ENCODE results near the gene ADAM23.
A peak's percentile ranks its signal among the peaks of the same experiment; 100 is the strongest.
"Not testable (repeated sequence)": the region's sequence is repeated elsewhere in the genome, so short reads cannot be mapped to it uniquely, and the experiment has no call there.

Gene ADAM23

GRCh38 chr2:206442833-206443734 is at the start of gene ADAM23:
Gene ADAM23 (plus strand): TSS chr2:206443532. CDS start chr2:206443867, 335 bp downstream.
- no peak for DNase-seq (ENCODE audit: low read depth)

- DNase-seq (ENCODE audit: low read depth), result no peak
These were observed 47.1 kb upstream of the ADAM23 start for GRCh38 chr2:206396211-206396610.

GRCh38 chr2:206402956-206403569 is 40.3 kb upstream of the ADAM23 start:
- DNase-seq (ENCODE audit: low read depth), result not testable (repeated sequence)

- DNase-seq (ENCODE audit: low read depth), result no peak
These were observed 34.7 kb upstream of the ADAM23 start for GRCh38 chr2:206408323-206409320.

GRCh38 chr2:206410714-206411113 is 32.6 kb upstream of the ADAM23 start:
- no peak for DNase-seq (ENCODE audit: low read depth)

- DNase-seq (ENCODE audit: low read depth), result no peak
These were observed 27.6 kb upstream of the ADAM23 start for GRCh38 chr2:206415618-206416243.

GRCh38 chr2:206418968-206419367 is 24.4 kb upstream of the ADAM23 start:
- DNase-seq (ENCODE audit: low read depth), result no peak

GRCh38 chr2:206420721-206421120 is 22.6 kb upstream of the ADAM23 start:
- DNase-seq (ENCODE audit: low read depth), result no peak

- peak; percentile 41 for DNase-seq (ENCODE audit: low read depth)
These were observed 20.8 kb upstream of the ADAM23 start for GRCh38 chr2:206422493-206422892.

GRCh38 chr2:206423147-206423546 is 20.2 kb upstream of the ADAM23 start:
- DNase-seq (ENCODE audit: low read depth), result no peak

GRCh38 chr2:206424134-206424533 is 19.2 kb upstream of the ADAM23 start:
- DNase-seq (ENCODE audit: low read depth), result no peak

- no peak for DNase-seq (ENCODE audit: low read depth)
These were observed 14.5 kb upstream of the ADAM23 start for GRCh38 chr2:206428783-206429182.

GRCh38 chr2:206430452-206430851 is 12.9 kb upstream of the ADAM23 start:
- DNase-seq (ENCODE audit: low read depth), result no peak

- DNase-seq (ENCODE audit: low read depth), result no peak
These were observed 11.9 kb upstream of the ADAM23 start for GRCh38 chr2:206431439-206431838.

- DNase-seq (ENCODE audit: low read depth), result no peak
These were observed 10.9 kb upstream of the ADAM23 start for GRCh38 chr2:206432193-206433082.

GRCh38 chr2:206433190-206433589 is 10.1 kb upstream of the ADAM23 start:
- no peak for DNase-seq (ENCODE audit: low read depth)

- DNase-seq (ENCODE audit: low read depth), result no peak
These were observed 9.6 kb upstream of the ADAM23 start for GRCh38 chr2:206433686-206434085.

GRCh38 chr2:206435742-206436141 is 7.6 kb upstream of the ADAM23 start:
- DNase-seq (ENCODE audit: low read depth), result no peak

GRCh38 chr2:206438196-206438724 is 5.1 kb upstream of the ADAM23 start:
- DNase-seq (ENCODE audit: low read depth), result no peak

- DNase-seq (ENCODE audit: low read depth), result no peak
These were observed 879 bp upstream of the ADAM23 start for GRCh38 chr2:206442474-206442832.

Measured in non-pigmented ciliary epithelial cell (primary cell).